Astrocyte (in vitro differentiated cells and primary cell): ENCODE data around the gene COQ10A.

ENCODE experiments used
- CTCF ChIP-seq: IDR thresholded peaks from 2 replicates; pipeline ENCODE4 v1.5.1; 2011; ENCODE audit warnings: low read depth, mild to moderate bottlenecking, inconsistent platforms, low read length, moderate library complexity; ENCODE audit not compliant: insufficient read depth
- EZH2 ChIP-seq: IDR thresholded peaks from 2 replicates; pipeline ENCODE4 v1.6.1; 2012; ENCODE audit warnings: mild to moderate bottlenecking, low read length, inconsistent platforms; ENCODE audit not compliant: insufficient read depth

- TF ChIP-seq CTCF, result no peak
- TF ChIP-seq EZH2, result no peak
Measured at GRCh38 chr12:56257491-56258067, 9.2 kb upstream of the COQ10A start.
